ENCODE results near the gene SAMD5.

DNA sequence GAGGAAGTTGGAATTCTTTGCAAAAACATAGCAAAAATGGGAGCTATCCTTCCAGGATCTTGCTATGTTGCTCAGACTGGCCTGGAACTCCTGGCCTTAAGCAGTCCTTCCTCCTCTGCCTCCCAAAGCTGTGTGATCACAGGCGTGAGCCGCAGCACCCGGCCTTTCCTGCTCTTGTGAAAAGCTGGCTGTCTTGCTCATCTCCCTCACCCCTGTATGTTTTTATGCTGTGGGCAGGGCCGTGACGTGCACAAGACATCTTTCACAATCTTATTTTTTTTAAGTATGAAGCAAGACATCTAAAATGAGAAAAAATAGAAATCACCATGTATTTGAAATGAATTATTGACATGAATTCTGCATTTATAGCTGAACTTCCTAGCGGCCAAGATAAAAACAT, 110.4 kb downstream of the SAMD5 start:
- no peak for TF ChIP-seq POLR2A (IDR thresholded peaks at IDR 0.05)
- TF ChIP-seq, protein P1, sequence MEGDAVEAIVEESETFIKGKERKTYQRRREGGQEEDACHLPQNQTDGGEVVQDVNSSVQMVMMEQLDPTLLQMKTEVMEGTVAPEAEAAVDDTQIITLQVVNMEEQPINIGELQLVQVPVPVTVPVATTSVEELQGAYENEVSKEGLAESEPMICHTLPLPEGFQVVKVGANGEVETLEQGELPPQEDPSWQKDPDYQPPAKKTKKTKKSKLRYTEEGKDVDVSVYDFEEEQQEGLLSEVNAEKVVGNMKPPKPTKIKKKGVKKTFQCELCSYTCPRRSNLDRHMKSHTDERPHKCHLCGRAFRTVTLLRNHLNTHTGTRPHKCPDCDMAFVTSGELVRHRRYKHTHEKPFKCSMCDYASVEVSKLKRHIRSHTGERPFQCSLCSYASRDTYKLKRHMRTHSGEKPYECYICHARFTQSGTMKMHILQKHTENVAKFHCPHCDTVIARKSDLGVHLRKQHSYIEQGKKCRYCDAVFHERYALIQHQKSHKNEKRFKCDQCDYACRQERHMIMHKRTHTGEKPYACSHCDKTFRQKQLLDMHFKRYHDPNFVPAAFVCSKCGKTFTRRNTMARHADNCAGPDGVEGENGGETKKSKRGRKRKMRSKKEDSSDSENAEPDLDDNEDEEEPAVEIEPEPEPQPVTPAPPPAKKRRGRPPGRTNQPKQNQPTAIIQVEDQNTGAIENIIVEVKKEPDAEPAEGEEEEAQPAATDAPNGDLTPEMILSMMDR (IDR thresholded peaks at IDR 0.05) = no peak
